Skeletal muscle cell (primary cell): ENCODE data around the gene TMC6.
"Not testable (repeated sequence)": the region's sequence is repeated elsewhere in the genome, so short reads cannot be mapped to it uniquely, and the experiment has no call there.

Source experiments
- DNase-seq: peaks from one replicate; pipeline ENCODE4 v3.0.0-alpha.2; 2010; ENCODE audit warnings: low read depth
- H3K4me3 ChIP-seq: 2 replicates; pipeline ENCODE4 v1.5.1; 2011; ENCODE audit warnings: low read depth, mild to moderate bottlenecking, control low read depth, low read length, moderate library complexity

The TMC6 gene

DNA sequence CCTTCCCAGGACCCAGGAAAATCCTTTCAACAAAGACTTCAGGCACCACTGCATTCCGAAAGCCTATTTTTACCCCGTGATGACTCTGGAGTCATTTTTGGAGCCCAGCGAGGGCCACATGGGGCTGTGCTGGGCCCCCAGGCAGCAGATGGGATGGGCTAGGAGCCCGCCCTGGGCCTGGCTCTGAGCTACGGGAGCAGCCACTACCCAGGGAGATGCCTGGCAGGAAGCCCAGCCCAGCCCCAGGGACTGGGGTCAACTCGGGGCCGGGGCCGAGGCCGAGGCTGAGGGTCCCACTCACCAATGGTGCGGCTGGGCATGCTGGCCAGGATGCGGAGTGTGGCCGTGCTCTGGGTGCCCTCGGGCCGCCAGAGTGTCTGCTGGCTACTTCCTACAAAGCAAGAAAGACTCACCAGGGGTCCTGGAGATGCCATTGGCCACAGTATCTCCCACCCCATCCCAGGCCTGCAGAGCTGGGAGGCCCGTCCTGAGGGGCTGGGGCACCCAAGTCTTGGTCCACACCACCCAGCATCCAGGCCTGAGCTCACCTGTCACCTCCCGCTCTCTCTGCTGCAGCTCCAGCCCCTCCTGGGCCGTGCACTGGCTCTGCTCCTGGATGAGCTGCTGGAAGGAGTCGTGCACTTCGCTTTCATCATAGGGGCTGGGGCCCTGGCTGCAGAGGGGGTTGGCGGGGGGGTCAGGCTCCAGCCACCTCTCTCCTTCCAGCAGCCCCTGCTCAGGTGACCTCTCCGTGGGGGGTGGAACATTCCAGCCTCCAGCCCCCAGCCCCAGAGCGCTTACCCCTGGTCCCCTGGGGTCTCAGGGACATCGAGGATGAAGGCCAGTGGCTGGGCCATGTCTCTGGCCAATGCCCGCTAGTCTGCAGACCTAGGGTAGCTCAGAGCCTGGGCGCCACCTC is 2.3 kb downstream of the TMC6 start:
- DNase-seq, result no peak
- no peak overlapping the region for H3K4me3 ChIP-seq

DNA sequence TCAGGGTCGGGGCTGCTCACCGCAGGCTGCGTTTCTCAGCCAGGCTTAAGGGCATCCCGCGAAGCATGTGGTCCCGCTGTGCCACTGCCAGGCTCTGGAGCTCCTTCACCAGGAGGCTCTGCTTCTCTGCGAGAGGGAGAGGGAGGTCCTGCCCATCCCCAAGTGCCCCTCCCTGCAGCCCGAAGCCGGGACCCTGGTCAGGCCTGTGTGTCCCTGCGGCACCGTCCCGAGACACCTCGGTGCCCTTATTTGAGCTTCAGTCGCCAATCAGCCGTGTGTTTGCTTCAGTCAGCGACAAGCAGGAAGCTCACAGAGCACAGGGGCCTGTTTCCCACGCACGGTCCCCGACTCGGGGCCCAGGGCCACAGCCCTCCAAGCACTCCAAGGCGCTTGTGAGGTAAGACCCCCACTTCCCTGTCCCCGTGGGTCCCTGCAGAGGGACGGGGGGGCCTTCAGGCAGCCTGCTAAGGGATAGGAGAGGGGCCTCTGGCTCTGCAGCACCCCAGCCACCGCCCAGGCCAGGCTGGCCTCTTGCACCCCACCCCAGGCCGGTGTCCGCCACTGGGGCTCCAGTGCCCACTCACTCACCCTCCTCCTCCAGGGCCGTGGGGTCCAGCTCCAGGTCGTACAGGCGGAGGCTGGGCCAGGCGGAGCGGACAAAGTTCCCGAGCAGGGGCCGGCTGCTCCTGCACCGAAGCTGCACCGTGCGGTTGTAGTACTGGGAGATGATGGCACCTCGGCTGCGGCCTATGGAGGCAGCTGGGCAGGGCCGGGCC is 3.2 kb downstream of the TMC6 start:
- H3K4me3 ChIP-seq, result no peak overlapping the region
- no peak for DNase-seq

DNA sequence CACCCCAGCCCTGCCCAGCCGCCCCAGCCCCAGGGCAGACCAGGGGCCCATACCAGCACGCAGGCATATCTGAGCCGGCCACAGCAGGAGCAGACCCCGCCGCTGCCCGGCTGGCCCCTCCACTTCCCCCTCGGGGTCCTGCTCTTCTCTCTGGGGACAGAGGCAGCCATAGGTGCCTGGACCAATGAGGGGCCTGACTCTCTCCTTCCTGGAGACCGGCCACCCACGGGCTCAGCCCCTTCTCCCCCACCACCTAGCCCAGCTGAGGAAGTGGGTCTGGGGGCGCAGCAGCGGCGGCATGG is 3.8 kb downstream of the TMC6 start:
- no peak for DNase-seq
- no peak overlapping the region for H3K4me3 ChIP-seq

DNA sequence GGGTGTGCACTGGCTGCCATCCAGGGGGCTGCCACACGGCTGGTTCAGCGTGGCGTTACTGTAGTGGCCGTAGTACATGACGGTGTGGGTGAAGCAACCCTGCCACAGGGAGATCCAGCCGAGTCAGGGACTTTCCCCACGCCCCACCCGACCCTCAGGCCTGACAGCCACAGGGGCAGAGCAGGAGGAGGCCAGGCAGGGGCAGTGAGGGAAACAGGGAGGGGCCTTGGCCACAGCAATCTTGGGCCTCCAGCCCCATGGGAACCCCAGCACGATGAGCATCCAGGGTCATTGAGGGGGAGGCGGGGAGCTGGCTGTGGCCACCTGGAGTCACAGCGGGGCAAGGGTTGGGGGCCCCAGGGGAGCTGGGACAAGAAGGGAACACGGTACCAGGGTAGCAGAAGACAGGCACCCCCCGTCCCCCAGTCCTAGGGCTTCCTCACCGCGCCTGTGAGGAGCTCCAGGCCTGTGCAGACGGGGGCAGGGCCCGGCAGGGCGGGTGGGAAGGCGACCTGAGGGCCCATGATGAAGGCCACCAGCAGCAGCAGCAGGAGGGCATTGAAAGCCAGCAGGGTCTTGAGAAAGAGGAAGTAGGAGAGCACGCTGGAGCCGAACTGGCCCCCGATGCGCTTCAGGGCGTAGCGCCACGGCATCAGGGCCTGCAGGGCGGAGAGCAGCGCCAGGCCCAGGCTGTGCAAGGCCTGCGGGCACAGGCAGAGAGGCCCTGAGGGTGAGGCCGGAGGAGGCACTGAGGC is 4.3 kb downstream of the TMC6 start:
- no peak for DNase-seq

DNA sequence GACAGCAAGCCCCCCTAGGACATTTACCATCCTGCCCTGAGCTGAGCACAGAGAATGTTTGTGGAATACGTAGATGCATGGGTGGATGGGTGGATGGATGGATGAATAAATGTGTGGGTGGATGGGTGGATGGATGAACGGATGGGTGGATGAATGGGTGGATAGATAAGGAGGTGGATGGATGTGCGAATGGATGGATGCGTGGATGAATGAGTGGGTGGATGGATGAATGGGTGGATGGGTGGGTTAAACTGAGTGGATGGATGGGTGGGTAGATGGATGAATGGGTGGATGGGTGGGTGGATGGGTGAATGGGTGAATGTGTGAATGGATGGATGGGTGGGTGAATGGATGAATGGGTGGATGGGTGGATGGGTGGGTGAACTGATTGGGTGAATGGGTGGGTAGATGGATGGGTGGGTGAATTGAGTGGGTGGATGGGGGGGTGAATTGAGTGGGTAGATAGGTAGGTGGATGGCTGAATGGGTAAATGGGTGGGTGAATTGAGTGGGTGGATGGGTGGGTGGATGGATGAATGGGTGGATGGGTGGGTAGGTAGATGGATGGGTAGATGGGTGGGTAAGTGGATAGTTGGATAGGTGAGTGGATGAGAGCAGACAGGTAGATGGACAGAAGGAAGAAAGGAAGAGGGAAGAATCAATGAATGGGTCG is 5.2 kb downstream of the TMC6 start:
- no peak for DNase-seq
- H3K4me3 ChIP-seq, result no peak overlapping the region

More for the DNA sequence above, 4.3 kb downstream of the TMC6 start:
- H3K4me3 ChIP-seq, result no peak overlapping the region

DNA sequence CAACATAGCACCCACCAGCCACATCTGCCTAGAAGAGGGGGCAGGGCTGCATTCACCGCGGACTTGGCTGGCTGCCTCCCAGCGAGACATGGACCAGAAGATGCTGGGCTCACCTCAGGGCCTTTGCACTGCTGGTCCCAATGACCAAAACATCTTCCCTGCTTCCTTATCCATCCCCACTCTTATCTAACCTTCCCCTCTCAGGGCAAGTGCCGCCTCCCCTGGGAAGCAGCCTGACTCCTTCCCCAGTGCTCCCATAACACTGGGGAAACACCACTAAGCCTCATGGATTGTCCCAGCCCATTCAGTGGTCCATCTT is 5.7 kb downstream of the TMC6 start:
- no peak overlapping the region for H3K4me3 ChIP-seq
- no peak for DNase-seq

DNA sequence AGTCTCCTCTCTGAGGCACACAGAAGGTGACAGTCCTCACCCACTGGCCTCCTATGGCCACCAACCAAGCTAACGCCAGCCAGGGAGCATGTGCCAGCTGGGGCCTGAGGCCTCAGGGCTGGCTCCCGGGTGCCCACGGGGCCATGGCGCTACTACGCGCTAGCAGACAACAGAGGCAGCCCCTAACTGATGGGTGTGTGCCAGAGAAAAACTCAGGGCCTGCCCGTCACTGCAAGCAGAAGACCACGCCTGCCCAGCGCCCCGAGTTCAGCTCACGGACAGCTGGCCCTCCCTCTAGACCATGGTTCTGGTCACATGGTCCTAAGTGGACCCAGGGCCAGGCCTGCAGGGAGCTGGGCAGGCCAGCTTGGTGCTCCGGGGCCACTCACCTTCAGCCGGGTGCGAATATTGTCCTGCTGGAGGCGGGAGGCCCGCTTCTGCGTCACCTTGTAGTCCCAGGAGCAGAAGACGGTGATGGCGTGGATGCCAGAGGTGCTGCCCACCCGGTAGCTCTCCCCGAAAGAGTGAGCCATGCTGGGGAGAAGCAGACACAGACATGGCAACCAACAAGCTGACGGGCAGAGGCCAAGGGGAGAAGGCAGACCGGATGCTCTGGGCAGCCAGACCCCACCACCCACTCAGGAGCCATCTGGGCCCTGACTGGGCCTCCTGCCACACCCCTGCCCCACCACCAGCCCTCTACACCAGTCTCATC is 6.2 kb downstream of the TMC6 start:
- H3K4me3 ChIP-seq, result no peak overlapping the region
- no peak for DNase-seq

DNA sequence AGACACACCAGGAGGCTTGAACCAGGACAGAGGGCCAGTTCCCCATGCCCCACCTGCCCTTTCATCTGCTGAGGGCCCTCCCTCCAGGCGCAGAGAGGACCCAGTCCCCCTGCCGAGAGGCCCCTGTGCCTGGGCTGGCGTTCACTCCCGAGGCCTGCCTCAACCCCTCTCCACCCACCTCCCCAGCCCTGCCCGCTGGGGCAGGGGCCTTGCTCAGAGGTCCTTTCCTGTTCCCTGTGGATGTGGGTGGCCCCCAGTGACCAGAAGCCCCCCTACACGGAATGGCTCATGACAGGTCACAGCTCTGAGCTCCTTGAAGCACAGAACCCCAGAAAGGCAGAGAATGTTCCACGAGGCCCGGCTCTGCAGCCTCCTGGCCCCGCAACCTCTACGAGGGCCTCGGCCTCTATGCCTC is 6.7 kb downstream of the TMC6 start:
- no peak overlapping the region for H3K4me3 ChIP-seq
- no peak for DNase-seq

DNA sequence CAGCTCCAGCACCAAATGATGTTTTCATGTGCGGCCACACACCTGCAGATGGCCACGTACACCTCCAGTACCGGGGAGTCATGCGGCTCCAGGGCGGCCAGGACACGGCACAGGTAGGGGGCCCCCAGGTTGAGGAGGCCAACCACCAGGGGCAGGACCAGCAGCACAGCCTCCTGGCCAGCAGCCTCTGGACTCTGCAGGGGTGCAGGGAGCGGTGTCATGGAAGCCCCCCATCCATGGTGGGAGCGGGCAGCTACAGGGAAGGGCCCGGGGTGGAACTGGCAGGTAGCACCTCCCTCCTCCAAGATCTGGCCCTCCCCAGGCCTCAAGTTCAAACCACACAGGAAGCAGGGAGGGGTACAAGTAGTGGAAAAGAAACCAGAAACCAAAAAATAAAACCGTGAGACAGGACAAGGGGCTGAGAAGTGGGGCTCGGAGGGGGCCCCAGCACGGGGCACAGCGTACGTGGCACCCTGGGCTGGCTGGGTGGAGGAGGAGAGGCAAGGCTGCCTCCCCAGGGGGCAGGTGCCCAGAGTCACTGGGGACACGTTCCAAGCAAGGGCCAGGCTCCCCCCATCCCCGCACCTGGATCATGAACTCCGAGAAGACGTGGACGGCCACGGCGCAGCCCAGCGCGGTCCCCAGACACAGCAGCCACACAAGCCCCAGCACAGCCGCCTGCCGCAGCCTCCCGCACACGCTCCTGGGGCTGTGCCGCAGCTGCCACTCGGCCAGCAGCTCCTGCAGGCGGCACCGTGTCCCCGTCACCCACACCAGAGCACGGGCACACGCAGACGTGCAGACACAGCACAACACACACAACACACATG is 7.4 kb downstream of the TMC6 start:
- DNase-seq, result no peak
- H3K4me3 ChIP-seq, result no peak overlapping the region

DNA sequence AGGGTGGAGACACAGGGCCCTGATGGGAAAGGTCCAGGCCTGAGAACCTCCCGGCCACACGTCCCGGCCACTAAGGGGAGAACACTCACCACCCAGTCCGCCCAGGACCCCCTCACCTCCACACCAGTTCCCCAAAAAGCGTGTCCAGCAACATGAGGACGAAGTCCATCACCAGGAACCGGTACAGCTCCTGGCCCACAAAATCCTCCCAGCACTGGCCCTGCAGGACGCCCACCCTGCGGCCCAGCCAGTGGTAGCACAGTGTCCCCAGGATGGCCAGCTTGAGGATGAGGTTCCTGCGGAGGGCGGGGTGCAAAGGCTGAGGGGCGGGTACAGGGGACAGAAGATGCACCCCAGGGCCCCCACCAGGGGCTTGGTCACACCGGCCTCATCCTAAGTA is 8.0 kb downstream of the TMC6 start:
- no peak overlapping the region for H3K4me3 ChIP-seq
- DNase-seq, result no peak

DNA sequence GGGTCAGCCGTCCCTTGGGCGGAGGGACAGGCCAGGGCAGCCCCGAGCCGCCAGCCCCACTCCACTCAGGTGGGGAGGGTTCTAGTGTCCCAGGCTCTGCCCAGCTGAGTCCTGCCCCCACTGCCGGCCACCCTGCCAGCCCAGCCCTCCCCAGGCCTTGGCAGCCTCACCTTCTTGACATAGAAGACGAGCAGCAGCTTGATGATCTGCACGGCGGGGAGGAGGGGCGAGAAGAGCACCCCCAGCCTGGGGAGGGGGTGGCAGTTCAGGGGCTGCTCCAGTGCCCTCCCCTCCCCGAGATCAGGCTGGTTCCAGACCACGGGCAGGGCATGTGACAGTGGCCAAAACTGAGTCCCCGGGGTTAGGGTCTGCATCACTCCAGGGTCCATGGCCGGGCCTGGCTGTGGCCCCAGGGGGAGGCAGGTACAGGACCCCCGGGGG is 9.7 kb downstream of the TMC6 start:
- no peak for DNase-seq
- no peak overlapping the region for H3K4me3 ChIP-seq

DNA sequence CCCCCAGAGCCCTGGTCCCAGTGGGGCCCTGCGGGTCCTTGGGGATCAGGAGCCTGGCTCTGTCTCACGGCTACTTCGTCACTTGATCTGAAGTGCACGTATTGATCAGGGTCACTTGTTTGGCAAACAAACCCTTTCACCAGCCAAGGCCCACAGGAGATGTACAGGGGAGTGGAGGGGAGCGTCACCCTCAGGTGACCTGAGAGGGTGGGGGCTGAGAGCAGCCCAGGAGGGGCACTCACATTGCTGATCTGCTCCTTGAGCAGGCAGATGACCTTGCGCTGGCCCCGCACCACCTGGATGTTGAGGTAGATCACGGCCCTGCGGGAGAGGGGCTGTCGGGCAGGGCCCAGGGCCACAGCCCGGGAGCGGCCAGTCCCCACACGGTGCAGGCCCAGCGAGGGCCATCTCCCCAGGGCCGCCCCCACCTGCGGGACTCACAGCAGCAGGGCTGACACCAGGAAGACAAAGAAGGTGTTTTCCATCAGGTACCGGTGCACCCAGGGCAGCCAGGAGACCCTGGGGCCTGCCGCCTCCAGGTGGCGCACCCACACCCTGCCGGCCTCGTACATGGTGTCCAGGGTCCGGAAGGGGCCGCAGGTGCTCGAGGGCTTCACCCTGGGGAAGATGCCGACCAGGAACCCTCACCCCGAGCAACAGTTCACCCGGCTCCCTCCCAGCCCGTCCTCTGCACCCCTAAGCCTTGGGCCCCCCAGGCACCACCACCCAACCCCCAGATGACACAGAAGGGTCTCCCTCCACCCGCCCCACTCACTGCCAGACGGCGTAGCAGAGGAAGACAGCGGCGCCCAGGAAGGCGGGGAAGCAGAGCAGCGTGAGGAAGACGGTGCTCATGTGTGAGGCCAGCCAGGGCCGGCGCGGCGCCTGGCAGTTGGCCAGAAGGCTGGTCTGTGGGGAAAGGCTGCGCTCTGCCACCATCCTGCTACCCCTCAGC is 11.3 kb downstream of the TMC6 start:
- DNase-seq, result no peak
- no peak overlapping the region for H3K4me3 ChIP-seq

DNA sequence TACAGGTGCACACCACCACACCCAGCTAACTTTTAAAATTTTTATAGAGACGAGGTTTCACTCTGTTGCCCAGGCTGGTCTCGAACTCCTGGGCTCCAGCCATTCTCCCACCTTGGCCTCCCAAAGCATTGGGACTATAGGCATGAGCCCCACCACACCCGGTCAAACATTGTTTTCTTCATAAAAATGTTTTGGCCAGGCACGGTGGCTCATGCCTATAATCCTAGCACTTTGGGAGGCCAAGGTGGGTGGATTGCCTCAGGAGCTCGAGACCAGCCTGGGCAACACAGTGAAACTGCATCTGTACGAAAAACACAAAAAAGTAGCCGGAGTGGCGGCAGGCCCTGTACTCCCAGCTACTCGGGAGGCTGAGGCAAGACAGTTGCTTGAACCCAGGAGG is 12.1 kb downstream of the TMC6 start:
- no peak for DNase-seq
- H3K4me3 ChIP-seq, result no peak overlapping the region

DNA sequence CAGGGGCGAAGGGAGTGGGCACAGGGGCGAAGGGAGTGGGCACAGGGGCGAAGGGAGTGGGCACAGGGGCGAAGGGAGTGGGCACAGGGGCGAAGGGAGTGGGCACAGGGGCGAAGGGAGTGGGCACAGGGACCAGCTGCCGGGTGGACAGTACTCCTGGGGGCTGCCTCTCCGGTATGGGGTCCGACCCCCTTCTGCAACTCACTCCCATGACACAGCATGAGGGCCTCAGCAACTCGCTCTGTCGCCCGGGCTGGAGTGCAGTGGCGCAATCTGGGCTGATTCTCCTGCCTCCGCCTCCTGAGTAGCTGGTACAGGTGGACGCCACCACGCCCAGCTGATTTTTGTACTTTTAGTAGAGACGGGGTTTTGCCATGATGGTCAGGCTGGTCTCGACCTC is 12.8 kb downstream of the TMC6 start:
- not testable (repeated sequence) for DNase-seq, H3K4me3 ChIP-seq

DNA sequence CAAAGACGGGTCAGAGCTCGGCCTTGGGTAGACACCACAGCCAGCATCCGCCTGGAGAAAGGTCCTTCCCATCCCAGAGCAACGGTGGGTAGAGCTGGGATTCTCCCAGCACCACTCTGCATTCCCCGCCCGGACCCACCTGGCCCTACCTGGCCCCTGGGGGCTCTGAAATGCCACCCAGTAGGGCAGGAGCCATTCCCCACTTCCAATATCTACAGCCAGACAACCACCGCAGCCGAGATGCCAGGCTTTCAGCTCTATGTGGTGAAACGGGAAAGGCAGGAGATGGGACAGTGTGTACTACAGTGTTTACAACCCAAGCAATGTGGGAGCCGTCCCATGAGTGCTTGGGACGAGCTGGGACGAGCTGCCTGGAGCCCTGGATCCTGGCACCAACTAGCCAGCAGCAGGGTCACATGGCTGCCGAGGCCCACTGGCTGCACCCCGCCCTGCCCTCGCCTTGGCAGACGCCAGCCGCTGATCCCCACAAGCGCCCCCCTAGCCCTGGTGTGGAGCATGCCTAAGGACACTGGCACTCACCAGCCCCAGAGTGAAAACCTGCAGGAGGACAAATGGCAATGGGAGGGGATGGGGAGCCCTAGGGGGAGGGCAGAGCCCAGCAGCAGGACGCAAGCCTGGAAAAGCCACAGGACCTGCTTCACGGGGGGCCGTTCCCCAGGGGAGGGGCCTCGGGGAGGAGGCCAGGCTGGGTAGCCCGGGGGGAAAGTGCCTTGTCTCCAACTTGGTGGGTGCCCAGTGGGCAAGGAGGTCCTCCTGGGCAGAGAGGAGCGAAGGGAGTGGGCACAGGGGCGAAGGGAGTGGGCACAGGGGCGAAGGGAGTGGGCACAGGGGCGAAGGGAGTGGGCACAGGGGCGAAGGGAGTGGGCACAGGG is 13.5 kb downstream of the TMC6 start:
- DNase-seq, result no peak
- no peak overlapping the region for H3K4me3 ChIP-seq
